ENCODE results near the gene ANKRD42. TPM values are rescaled to one million over a fixed set of nuclear protein-coding genes. Genes with fewer than 3 reads are reported as not detected.
A peak's percentile ranks its signal among the peaks of the same experiment; 100 is the strongest.

The ANKRD42 gene
- total and polyA plus RNA-seq, 4 experiments from 2014 or later, result 3.9 to 12.4 (median 6.6) TPM

DNA sequence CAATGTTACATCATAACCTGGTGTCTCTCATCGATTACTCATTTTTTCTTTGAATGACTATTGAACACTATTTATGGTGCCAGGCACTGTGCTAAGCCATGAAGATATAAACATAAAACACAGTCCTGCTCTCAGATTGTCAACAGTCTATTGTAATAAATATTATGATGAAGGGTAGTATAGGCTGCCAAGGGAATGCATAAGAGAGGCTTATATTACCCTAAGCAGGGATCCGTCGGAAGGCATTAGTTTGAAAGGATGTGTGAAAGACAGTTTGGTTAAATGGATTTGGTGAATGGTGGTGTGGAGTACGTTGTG lies 99.9 kb downstream of the ANKRD42 start:
- H3K27me3 ChIP-seq (ENCODE audit: insufficient read depth, low read length), result no peaks in the 10 kb centered on the region
- no peak overlapping the region for H3K4me3 Mint-ChIP-seq
- peaks cover 3 to 5% (median 4%) of the 10 kb centered on the region in 4 donors for H3K4me1 Mint-ChIP-seq
- ChIA-PET CTCF (ENCODE audit: partially characterized antibody) (interaction anchor here (1.0 to 2.9 kb wide), 13 partner anchors 9 to 524 kb away, joined by 3 to 30 read pairs (median 5); no protein-coding TSS in a partner anchor), POLR2A (ENCODE audit: partially characterized antibody) (interaction anchor here (0.6 kb wide), 1 partner anchor 107 kb away, joined by 3 read pairs; no protein-coding TSS in a partner anchor)
- intact Hi-C loops (cut with micrococcal nuclease), result no loop called here
- peaks cover 7 to 12% of the 10 kb centered on the region in 2 donors for H3K27me3 Mint-ChIP-seq
- DNase-seq, result no peak
- no peaks in the 10 kb centered on the region for H3K9me3 Mint-ChIP-seq
- H3K9me3 ChIP-seq (ENCODE audit: control insufficient read depth in 1 of 2, low read length in 2 of 2), result no peaks in the 10 kb centered on the region
- H3K4me3 ChIP-seq (ENCODE audit: low read length in 2 of 2), result no peak overlapping the region
- H3K27ac Mint-ChIP-seq, result peak overlapping the region in 1 of 7 donors; percentile 17
- no peaks in the 10 kb centered on the region for H3K36me3 ChIP-seq (ENCODE audit: insufficient read depth, low read length)
- H3K4me1 ChIP-seq (ENCODE audit: insufficient read depth, low read length), result no peaks in the 10 kb centered on the region
- H3K27ac ChIP-seq (ENCODE audit: low read depth, low read length), result no peak overlapping the region
- no peaks in the 10 kb centered on the region for H3K36me3 Mint-ChIP-seq

DNA sequence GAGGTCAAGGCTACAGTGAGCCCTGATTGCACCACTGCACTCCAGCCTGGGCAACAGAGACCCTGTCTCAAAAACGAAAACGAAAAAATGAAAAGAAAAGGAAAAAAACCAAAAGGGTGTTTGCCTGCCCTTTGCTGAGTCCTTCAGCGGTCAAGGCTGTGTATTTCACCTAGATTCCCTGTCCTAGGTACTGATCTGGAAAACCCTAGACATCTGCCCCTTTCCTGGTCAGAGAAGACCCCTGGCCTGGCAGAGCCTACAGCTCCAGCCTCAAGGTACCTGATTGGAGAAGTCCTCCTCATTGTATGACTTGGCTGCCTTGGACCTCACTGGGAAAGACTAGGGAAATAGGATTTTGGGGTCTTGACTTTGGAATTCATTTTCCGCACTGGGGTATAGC lies 100.7 kb downstream of the ANKRD42 start:
- POLR2A ChIA-PET (ENCODE audit: partially characterized antibody), result no interaction called here
- DNase-seq, result no peak
- no peaks in the 10 kb centered on the region for H3K36me3 Mint-ChIP-seq
- H3K36me3 ChIP-seq (ENCODE audit: insufficient read depth, low read length), result no peaks in the 10 kb centered on the region
- CTCF ChIA-PET (ENCODE audit: partially characterized antibody), result interaction anchor here (0.9 to 2.9 kb wide), 4 partner anchors 9 to 44 kb away, joined by 3 to 30 read pairs (median 4); no protein-coding TSS in a partner anchor
- intact Hi-C loops (cut with micrococcal nuclease), result no loop called here
- peaks cover 3 to 5% (median 4%) of the 10 kb centered on the region in 4 donors for H3K4me1 Mint-ChIP-seq
- H3K27ac ChIP-seq (ENCODE audit: low read depth, low read length), result no peak overlapping the region
- no peak overlapping the region for H3K4me3 Mint-ChIP-seq
- H3K9me3 ChIP-seq (ENCODE audit: control insufficient read depth in 1 of 2, low read length in 2 of 2), result no peaks in the 10 kb centered on the region
- H3K27me3 Mint-ChIP-seq, result peaks cover 7 to 12% of the 10 kb centered on the region in 2 donors
- no peaks in the 10 kb centered on the region for H3K27me3 ChIP-seq (ENCODE audit: insufficient read depth, low read length)
- no peaks in the 10 kb centered on the region for H3K4me1 ChIP-seq (ENCODE audit: insufficient read depth, low read length)
- H3K27ac Mint-ChIP-seq, result no peak overlapping the region
- H3K9me3 Mint-ChIP-seq, result no peaks in the 10 kb centered on the region
- no peak overlapping the region for H3K4me3 ChIP-seq (ENCODE audit: low read length in 2 of 2)

Other genes starting within 250 kb of the ANKRD42 start
- gene RAB30, start 121.8 kb upstream of the ANKRD42 start, total RNA-seq, result 10 to 100 TPM; 12.3 to 14.1 TPM
- 1 to 10 TPM; 5.0 to 8.9 TPM for gene RAB30, start 121.8 kb upstream of the ANKRD42 start, polyA plus RNA-seq
- gene PCF11, start 36.6 kb upstream of the ANKRD42 start, total RNA-seq, result 100 to 1,000 TPM; 161 to 165 TPM
- gene PCF11, start 36.6 kb upstream of the ANKRD42 start, polyA plus RNA-seq, result 10 to 100 TPM; 11.6 to 41.9 TPM
- gene CCDC90B, start 92.7 kb downstream of the ANKRD42 start, total RNA-seq, result 10 to 100 TPM; 37.6 to 38.0 TPM
- gene CCDC90B, start 92.7 kb downstream of the ANKRD42 start, polyA plus RNA-seq, result 10 to 100 TPM; 60.8 to 79.5 TPM

Measured in CD4-positive, alpha-beta memory T cell (primary cell).